PFSK-1 (cell line): Measurements from ENCODE around the gene CCDC12.

Source experiments
- FOXP2 ChIP-seq: optimal IDR thresholded peaks from 2 replicates; pipeline ENCODE3; 2011; ENCODE audit warnings: borderline replicate concordance, control low read depth, inconsistent platforms; ENCODE audit not compliant: insufficient read depth; ENCODE audit errors: extremely low read length, extremely low read depth
- POLR2AphosphoS5 ChIP-seq: IDR thresholded peaks from 2 replicates; pipeline ENCODE4 v1.6.1; 2012; ENCODE audit warnings: low read depth, mild to moderate bottlenecking, control low read depth, low read length, moderate library complexity
- SIN3A ChIP-seq: IDR thresholded peaks from 2 replicates; pipeline ENCODE4 v1.6.1; 2012; ENCODE audit warnings: mild to moderate bottlenecking, low read length, moderate library complexity, borderline replicate concordance; ENCODE audit not compliant: insufficient read depth
- TAF1 ChIP-seq: IDR thresholded peaks from 2 replicates; pipeline ENCODE4 v1.6.1; 2012; ENCODE audit warnings: low read length, control low read depth, borderline replicate concordance; ENCODE audit not compliant: insufficient read depth
- TF ChIP-seq, protein P1 (sequence below), 2 experiments: IDR thresholded peaks; 2 replicates each; pipeline versions ENCODE4 v1.6.1 to v1.8.0; 2011 to 2012; ENCODE audit warnings: low read depth in 2 of 2, low read length in 2 of 2, control low read depth in 1 of 2, inconsistent platforms in 1 of 2, mild to moderate bottlenecking in 1 of 2, moderate library complexity in 1 of 2; ENCODE audit not compliant: insufficient read depth in 1 of 2

CCDC12 gene

DNA sequence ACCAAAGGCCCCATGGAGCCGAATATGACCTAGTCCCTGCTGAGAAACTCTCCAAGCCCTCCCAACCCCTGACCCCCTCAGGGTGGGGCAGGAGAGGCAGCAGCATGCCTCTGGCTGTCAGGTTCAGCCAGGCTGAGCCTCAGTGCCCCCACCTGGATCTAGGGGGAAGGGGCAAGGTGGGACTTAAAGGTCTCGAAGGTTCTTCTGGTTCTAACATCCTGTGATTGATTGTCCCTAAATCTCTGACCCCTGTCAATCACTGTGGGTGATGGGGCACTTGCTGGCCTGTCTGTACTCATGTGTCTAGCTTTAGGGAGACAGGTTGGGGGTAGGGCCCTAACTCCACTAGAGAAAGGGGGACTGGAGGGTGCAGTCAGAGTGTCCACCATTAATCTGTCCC, 16.7 kb upstream of the CCDC12 start:
- no peak for TF ChIP-seq TAF1
- no peak for TF ChIP-seq POLR2AphosphoS5
- TF ChIP-seq SIN3A = no peak
- no peak for TF ChIP-seq FOXP2
- TF ChIP-seq, protein P1, sequence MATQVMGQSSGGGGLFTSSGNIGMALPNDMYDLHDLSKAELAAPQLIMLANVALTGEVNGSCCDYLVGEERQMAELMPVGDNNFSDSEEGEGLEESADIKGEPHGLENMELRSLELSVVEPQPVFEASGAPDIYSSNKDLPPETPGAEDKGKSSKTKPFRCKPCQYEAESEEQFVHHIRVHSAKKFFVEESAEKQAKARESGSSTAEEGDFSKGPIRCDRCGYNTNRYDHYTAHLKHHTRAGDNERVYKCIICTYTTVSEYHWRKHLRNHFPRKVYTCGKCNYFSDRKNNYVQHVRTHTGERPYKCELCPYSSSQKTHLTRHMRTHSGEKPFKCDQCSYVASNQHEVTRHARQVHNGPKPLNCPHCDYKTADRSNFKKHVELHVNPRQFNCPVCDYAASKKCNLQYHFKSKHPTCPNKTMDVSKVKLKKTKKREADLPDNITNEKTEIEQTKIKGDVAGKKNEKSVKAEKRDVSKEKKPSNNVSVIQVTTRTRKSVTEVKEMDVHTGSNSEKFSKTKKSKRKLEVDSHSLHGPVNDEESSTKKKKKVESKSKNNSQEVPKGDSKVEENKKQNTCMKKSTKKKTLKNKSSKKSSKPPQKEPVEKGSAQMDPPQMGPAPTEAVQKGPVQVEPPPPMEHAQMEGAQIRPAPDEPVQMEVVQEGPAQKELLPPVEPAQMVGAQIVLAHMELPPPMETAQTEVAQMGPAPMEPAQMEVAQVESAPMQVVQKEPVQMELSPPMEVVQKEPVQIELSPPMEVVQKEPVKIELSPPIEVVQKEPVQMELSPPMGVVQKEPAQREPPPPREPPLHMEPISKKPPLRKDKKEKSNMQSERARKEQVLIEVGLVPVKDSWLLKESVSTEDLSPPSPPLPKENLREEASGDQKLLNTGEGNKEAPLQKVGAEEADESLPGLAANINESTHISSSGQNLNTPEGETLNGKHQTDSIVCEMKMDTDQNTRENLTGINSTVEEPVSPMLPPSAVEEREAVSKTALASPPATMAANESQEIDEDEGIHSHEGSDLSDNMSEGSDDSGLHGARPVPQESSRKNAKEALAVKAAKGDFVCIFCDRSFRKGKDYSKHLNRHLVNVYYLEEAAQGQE (IDR thresholded peaks at IDR 0.05; ENCODE audit: insufficient read depth in 1 of 2, low read depth in 2 of 2, low read length in 2 of 2) = no peak

DNA sequence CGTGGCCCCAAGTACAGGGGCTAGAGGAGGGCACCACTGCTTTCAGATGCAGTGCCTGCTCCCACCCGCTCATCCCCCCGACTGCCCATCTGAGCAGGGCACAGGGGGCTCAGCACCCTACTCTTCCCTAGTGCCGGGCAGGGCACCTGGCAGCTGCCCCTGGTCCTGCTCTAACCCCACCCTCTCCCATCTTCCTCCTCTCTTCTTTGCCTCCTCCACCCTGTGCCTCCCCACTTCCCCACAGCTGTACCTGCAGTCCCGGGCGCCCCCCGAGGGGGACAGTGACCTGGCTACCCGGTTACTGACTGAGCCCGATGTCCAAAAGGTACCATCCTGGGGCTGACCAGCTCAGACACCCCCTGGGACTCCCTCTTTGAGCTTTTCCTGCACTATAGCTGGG, 15.7 kb upstream of the CCDC12 start:
- TF ChIP-seq TAF1 (no peak), FOXP2 (no peak), POLR2AphosphoS5 (no peak), SIN3A (no peak)
- TF ChIP-seq, protein P1 (IDR thresholded peaks at IDR 0.05; ENCODE audit: insufficient read depth in 1 of 2, low read depth in 2 of 2, low read length in 2 of 2) = no peak

DNA sequence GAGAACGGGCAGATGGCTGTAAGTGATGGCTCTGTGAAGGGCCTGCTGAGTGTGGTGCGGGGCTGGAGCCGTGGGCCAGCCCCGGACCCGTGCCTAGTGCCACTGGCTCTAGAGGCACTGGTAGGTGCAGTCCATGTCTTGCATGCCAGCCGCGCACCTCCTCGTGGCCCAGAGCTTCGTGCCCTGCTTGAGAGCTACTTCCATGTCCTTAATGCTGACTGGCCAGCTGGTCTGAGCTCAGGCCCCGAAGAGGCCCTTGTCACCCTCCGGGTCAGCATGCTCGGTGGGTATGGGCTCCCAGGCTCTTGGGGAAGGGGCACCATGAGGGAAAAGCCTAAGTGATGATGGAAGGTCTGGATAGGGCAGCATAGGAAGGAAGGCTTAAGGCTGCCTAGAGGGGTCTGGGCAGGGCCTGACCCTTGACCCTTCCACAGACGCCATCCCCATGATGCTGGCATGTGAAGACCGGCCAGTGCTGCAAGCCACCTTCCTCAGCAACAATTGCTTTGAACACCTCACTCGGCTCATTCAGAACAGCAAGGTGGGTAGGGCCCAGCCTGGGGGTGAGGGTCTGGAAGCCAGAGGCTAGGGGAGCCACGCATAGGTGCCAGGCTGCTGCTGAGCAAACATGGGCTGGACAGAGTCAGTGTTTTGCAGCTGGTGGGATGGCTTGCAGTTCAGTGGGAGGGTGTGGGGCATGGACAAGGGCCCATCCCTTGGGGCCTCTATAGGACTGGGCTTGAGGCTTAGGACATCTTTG, 15.0 kb upstream of the CCDC12 start:
- TF ChIP-seq FOXP2 = no peak
- TF ChIP-seq TAF1 = no peak
- TF ChIP-seq, protein P1 (IDR thresholded peaks at IDR 0.05; ENCODE audit: insufficient read depth in 1 of 2, low read depth in 2 of 2, low read length in 2 of 2) = no peak
- TF ChIP-seq SIN3A = no peak
- TF ChIP-seq POLR2AphosphoS5 = no peak

DNA sequence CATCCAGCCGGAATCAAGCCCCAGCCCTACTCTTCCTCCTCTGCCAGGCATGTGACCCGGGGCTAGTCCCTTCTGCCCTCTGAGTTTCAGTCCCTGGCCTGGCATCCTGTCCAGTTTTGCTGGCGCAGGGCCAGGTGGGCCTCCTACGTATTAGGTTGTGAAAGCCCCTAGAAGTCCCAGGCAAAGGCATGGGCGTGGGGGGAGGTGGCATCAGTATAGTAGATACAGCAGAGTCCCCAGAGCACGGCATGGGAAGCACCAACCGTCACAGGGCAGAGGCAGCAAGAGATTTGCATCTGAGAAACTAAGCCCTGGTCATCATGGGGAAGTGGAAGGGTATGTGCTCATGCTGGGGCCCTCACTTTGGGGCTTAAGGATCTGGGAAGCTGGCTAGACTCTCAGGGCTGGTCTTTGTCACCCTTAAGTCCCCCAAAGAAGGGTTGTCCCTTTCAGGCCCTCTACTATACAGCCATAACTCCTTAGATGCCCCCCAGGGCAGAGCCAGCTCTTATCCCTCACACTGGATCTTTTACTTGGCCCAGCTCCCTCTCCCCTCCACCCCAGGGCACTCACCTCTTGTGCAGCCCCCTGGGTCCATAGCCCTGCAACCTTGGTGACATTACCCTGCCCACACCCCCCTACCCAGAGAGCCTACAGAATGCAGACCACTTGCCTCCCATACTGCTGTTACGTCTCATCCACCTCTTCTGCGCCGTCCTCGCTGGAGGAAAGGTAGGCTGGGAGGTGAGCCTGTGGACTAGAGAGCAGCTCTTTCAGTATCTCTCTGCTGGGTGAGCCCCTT, 14.2 kb upstream of the CCDC12 start:
- TF ChIP-seq FOXP2 = no peak
- no peak for TF ChIP-seq TAF1
- no peak for TF ChIP-seq POLR2AphosphoS5
- TF ChIP-seq SIN3A = no peak
- TF ChIP-seq, protein P1 (IDR thresholded peaks at IDR 0.05; ENCODE audit: insufficient read depth in 1 of 2, low read depth in 2 of 2, low read length in 2 of 2) = no peak
